ENCODE results near the gene HADHB. TPM values are rescaled to one million over a fixed set of nuclear protein-coding genes. Genes with fewer than 3 reads are reported as not detected.
A peak's percentile ranks its signal among the peaks of the same experiment; 100 is the strongest.

The HADHB gene
- total and polyA plus RNA-seq, 2 of the 13 experiments (the other 11 are each of a cell fraction or from before 2014, with no cell fraction given): 112 to 238 TPM

DNA sequence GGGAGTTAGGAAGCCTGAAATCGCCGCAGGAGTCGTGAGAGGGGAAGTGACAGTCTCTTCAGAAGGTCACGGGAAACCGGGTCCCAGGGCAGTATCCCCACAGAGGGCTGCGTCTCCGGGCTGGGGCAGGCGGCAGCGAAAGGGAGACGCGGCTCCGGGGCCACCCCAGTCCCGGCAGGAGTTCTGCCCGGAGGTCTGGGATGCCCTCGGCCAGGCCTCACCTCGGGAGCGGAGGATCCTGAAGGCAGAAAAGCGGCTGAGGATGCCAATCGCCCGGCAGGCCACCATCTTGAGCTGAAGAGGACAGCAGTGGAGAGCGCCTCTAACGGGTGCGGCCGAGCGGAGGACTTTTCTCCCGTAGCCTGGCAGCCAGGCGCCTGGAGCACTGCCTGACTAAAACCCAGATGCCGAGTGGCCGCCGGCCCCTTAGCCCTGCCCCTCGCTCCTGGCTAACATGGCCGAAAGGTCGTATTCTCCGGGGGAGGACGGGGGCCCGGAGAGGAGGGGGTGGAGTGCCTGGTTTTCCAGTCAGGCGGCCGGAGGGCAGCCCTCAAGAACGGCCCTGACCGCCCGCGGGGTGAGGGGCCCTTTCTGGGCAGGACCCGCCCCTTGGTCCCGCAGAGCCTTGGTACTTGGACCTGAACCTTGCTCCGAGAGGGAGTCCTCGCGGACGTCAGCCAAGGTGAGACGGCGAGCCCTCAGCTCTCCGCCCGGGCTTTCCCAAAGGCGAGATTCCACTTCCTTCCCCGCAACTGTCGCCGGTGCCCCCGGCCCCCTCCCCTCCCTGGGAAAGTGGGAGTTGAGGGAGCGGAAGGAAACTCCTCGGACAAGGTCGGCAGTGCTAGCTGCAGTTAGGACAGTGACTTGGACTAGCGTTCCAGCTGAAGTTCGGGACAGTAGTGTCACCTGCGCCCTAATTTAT is at the start of gene HADHB, which contains the start of gene HADHA (continued):
- peak; percentile 84 for TF ChIP-seq HNRNPLL (IDR thresholded peaks at IDR 0.05; ENCODE audit: low read depth, low read length, poor library complexity, severe bottlenecking)
- no peak for TF ChIP-seq TCF7 (IDR thresholded peaks at IDR 0.05; ENCODE audit: low read depth)
- peak; percentile 32; the same call in 1 of the 2 replicates for TF ChIP-seq ZNF337 (CRISPR knock-in tag; IDR thresholded peaks at IDR 0.05; ENCODE audit: borderline replicate concordance, low read depth)
- TF ChIP-seq HNF1B (CRISPR knock-in tag; IDR thresholded peaks at IDR 0.05): peak; percentile 76
- no peak for TF ChIP-seq IRX3 (CRISPR knock-in tag; IDR thresholded peaks at IDR 0.05; ENCODE audit: borderline replicate concordance, low read depth)
- TF ChIP-seq YEATS4 (CRISPR knock-in tag; IDR thresholded peaks at IDR 0.05; ENCODE audit: borderline replicate concordance): peak; percentile 84
- TF ChIP-seq, protein P1, sequence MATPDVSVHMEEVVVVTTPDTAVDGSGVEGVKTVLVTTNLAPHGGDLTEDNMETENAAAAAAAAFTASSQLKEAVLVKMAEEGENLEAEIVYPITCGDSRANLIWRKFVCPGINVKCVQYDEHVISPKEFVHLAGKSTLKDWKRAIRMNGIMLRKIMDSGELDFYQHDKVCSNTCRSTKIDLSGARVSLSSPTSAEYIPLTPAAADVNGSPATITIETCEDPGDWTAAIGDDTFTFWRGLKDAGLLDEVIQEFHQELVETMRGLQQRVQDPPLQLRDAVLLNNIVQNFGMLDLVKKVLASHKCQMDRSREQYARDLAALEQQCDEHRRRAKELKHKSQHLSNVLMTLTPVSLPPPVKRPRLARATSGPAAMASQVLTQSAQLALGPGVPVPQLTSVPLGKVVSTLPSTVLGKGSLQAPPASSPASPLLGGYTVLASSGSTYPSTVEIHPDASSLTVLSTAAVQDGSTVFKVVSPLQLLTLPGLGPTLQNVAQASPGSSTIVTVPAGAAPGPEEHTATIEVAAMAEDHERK (CRISPR knock-in tag; IDR thresholded peaks at IDR 0.05; ENCODE audit: low read depth): peak; percentile 50; the same call in 1 of the 2 replicates
- peak; percentile 22; the same call in 1 of the 2 replicates for TF ChIP-seq NFYC (CRISPR knock-in tag; IDR thresholded peaks at IDR 0.05)
- peak; percentile 23; the same call in 1 of the 2 replicates for TF ChIP-seq NFE2L1 (CRISPR knock-in tag; IDR thresholded peaks at IDR 0.05; ENCODE audit: borderline replicate concordance)
- no peak; the same call in 1 of the 2 replicates for TF ChIP-seq KLF15 (CRISPR knock-in tag; IDR thresholded peaks at IDR 0.05; ENCODE audit: borderline replicate concordance)
- peak; percentile 24; the same call in 1 of the 2 replicates for TF ChIP-seq CCDC6 (CRISPR knock-in tag; IDR thresholded peaks at IDR 0.05)
- TF ChIP-seq, protein P2, sequence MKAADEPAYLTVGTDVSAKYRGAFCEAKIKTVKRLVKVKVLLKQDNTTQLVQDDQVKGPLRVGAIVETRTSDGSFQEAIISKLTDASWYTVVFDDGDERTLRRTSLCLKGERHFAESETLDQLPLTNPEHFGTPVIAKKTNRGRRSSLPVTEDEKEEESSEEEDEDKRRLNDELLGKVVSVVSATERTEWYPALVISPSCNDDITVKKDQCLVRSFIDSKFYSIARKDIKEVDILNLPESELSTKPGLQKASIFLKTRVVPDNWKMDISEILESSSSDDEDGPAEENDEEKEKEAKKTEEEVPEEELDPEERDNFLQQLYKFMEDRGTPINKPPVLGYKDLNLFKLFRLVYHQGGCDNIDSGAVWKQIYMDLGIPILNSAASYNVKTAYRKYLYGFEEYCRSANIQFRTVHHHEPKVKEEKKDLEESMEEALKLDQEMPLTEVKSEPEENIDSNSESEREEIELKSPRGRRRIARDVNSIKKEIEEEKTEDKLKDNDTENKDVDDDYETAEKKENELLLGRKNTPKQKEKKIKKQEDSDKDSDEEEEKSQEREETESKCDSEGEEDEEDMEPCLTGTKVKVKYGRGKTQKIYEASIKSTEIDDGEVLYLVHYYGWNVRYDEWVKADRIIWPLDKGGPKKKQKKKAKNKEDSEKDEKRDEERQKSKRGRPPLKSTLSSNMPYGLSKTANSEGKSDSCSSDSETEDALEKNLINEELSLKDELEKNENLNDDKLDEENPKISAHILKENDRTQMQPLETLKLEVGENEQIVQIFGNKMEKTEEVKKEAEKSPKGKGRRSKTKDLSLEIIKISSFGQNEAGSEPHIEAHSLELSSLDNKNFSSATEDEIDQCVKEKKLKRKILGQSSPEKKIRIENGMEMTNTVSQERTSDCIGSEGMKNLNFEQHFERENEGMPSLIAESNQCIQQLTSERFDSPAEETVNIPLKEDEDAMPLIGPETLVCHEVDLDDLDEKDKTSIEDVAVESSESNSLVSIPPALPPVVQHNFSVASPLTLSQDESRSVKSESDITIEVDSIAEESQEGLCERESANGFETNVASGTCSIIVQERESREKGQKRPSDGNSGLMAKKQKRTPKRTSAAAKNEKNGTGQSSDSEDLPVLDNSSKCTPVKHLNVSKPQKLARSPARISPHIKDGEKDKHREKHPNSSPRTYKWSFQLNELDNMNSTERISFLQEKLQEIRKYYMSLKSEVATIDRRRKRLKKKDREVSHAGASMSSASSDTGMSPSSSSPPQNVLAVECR (CRISPR knock-in tag; IDR thresholded peaks at IDR 0.05; ENCODE audit: borderline replicate concordance): peak; percentile 91
- TF ChIP-seq TBX2 (CRISPR knock-in tag; IDR thresholded peaks at IDR 0.05; ENCODE audit: borderline replicate concordance): peak; percentile 69
- TF ChIP-seq NCOA5 (CRISPR knock-in tag; IDR thresholded peaks at IDR 0.05): no peak
- TF ChIP-seq PHF20 (CRISPR knock-in tag; IDR thresholded peaks at IDR 0.05): peak; percentile 81
- peak; percentile 45; the same call in 1 of the 2 replicates for TF ChIP-seq NR2F2 (IDR thresholded peaks at IDR 0.05; ENCODE audit: borderline replicate concordance, low read depth)
- TF ChIP-seq ZNF430 (CRISPR knock-in tag; IDR thresholded peaks at IDR 0.05): peak; percentile 75
- no peak for TF ChIP-seq MATR3 (CRISPR knock-in tag; IDR thresholded peaks at IDR 0.05)
- TF ChIP-seq ZNF335 (CRISPR knock-in tag; IDR thresholded peaks at IDR 0.05): peak; percentile 99
- TF ChIP-seq NONO (IDR thresholded peaks at IDR 0.05): no peak
- peak; percentile 89 for TF ChIP-seq NONO (CRISPR knock-in tag; conservative IDR thresholded peaks at IDR 0.05)
- TF ChIP-seq ZNF292 (CRISPR knock-in tag; IDR thresholded peaks at IDR 0.05; ENCODE audit: borderline replicate concordance, low read depth): peak; percentile 60
